ENCODE measurements around the gene PRDM15. TPM values are rescaled to one million over a fixed set of nuclear protein-coding genes. Genes with fewer than 3 reads are reported as not detected.

The PRDM15 gene
- total and polyA plus RNA-seq, 9 donors, result 3.8 to 6.8 (median 5.5) TPM

DNA sequence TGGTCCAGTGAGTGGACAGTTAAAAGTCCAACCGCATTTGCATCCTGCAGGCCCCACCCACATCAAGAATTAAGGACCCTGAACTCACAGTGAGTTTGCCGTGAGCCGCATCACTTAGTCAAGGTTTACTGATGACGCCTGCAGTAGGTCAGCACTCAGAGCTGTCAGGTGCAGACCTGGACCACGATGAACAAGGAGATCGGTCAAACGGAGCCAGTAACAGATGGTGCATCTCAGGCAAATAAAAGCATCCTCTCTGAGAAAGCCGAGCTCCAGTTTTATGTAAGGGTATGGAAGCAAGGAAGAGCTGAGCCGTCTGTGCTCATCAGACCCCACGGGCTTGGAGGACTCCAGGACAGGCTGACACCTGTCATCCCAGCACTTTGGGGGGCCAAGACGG lies 4.5 kb downstream of the PRDM15 start:
- no peak overlapping the region for H3K27ac ChIP-seq (ENCODE audit: low read length)
- no peak for DNase-seq
- H3K9me3 ChIP-seq (replicated peaks; ENCODE audit: control insufficient read depth, low read depth, low read length), result no peaks in the 10 kb centered on the region
- H3K4me1 ChIP-seq (ENCODE audit: control insufficient read depth, insufficient read depth, low read length), result peaks cover 13% of the 10 kb centered on the region
- H3K36me3 ChIP-seq (ENCODE audit: control insufficient read depth, insufficient read depth, low read length), result peaks cover 4% of the 10 kb centered on the region
- 66% methylated on average over 10 of the region's 11 CpGs for WGBS (ENCODE audit: insufficient coverage)
- H3K4me3 ChIP-seq (ENCODE audit: low read length), result no peak overlapping the region
- H3K27me3 ChIP-seq (ENCODE audit: control insufficient read depth, insufficient read depth, low read length), result no peaks in the 10 kb centered on the region

GRCh38 chr21:41873426-41873825 lies 5.7 kb downstream of the PRDM15 start:
- Histone ChIP-seq H3K36me3 (ENCODE audit: control insufficient read depth, insufficient read depth, low read length) (peaks cover 4% of the 10 kb centered on the region), H3K9me3 (replicated peaks; ENCODE audit: control insufficient read depth, low read depth, low read length) (no peaks in the 10 kb centered on the region), H3K27me3 (ENCODE audit: control insufficient read depth, insufficient read depth, low read length) (no peaks in the 10 kb centered on the region), H3K4me1 (ENCODE audit: control insufficient read depth, insufficient read depth, low read length) (peaks cover 12% of the 10 kb centered on the region), H3K4me3 (ENCODE audit: low read length) (no peak overlapping the region), H3K27ac (ENCODE audit: low read length) (no peak overlapping the region)
- 62% methylated on average over 3 of the region's 6 CpGs for WGBS (ENCODE audit: insufficient coverage)
- no peak for DNase-seq

DNA sequence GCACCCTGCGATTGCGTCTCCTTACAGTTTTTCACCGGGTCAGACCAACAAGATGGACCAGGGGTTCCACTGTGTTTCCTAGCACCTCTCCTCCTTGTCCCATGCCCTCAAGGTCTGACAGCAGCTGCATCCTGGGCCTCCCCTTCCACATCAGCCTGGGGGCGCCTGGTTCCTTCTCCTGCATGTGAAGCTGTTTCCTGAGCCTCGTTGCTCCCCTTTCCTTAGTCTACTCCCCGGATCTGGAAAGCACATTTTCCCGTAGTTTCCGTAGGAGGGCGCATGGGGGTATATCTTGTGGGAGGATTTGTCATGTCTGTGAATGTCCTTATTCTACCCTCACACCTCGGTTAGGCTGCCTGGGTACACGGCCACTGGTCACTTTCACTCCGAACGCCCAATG lies 6.1 kb downstream of the PRDM15 start:
- no peak overlapping the region for H3K27ac ChIP-seq (ENCODE audit: low read length)

GRCh38 chr21:41871293-41872030 lies 7.7 kb downstream of the PRDM15 start:
- Histone ChIP-seq H3K4me1 (ENCODE audit: control insufficient read depth, insufficient read depth, low read length) (peaks cover 4% of the 10 kb centered on the region), H3K36me3 (ENCODE audit: control insufficient read depth, insufficient read depth, low read length) (peaks cover 4% of the 10 kb centered on the region), H3K4me3 (ENCODE audit: low read length) (no peak overlapping the region), H3K27ac (ENCODE audit: low read length) (no peak overlapping the region), H3K27me3 (ENCODE audit: control insufficient read depth, insufficient read depth, low read length) (no peaks in the 10 kb centered on the region), H3K9me3 (replicated peaks; ENCODE audit: control insufficient read depth, low read depth, low read length) (no peaks in the 10 kb centered on the region)
- 85% methylated on average over 13 of the region's 15 CpGs for WGBS (ENCODE audit: insufficient coverage)
- DNase-seq, result no peak

More for the DNA sequence above, 6.1 kb downstream of the PRDM15 start:
- DNase-seq, result no peak
- H3K9me3 ChIP-seq (replicated peaks; ENCODE audit: control insufficient read depth, low read depth, low read length), result no peaks in the 10 kb centered on the region
- peaks cover 9% of the 10 kb centered on the region for H3K4me1 ChIP-seq (ENCODE audit: control insufficient read depth, insufficient read depth, low read length)
- 84% methylated on average over 6 of the region's 13 CpGs for WGBS (ENCODE audit: insufficient coverage)
- no peak overlapping the region for H3K4me3 ChIP-seq (ENCODE audit: low read length)
- no peaks in the 10 kb centered on the region for H3K27me3 ChIP-seq (ENCODE audit: control insufficient read depth, insufficient read depth, low read length)
- H3K36me3 ChIP-seq (ENCODE audit: control insufficient read depth, insufficient read depth, low read length), result peaks cover 4% of the 10 kb centered on the region

DNA sequence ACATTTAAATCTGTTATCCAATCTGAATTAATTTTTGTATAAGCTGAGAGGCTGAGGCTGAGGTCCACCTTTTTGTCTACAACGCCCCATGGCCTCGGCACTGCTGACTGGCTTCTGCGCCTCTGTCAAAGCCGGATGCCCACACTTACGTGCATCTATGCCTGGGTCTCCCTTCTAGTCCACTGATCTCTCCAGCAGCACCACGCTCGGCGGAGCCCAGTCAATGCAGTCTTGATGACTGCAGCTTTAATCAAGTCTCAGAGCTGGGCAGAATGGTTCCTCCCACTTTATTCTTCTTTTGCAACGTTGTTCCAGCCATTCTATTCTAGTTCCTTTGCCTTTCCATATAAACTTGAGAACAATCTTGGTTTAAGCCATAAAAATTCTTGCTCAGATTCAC lies 9.4 kb downstream of the PRDM15 start:
- DNase-seq, result no peak
- Histone ChIP-seq H3K4me3 (ENCODE audit: low read length) (no peak overlapping the region), H3K9me3 (replicated peaks; ENCODE audit: control insufficient read depth, low read depth, low read length) (no peaks in the 10 kb centered on the region), H3K27ac (ENCODE audit: low read length) (no peak overlapping the region), H3K36me3 (ENCODE audit: control insufficient read depth, insufficient read depth, low read length) (peaks cover 4% of the 10 kb centered on the region), H3K4me1 (ENCODE audit: control insufficient read depth, insufficient read depth, low read length) (peaks cover under 1% of the 10 kb centered on the region), H3K27me3 (ENCODE audit: control insufficient read depth, insufficient read depth, low read length) (no peaks in the 10 kb centered on the region)
- 73% methylated on average over 8 of the region's 9 CpGs for WGBS (ENCODE audit: insufficient coverage)

- Histone ChIP-seq H3K4me3 (ENCODE audit: low read length) (no peak overlapping the region), H3K27me3 (ENCODE audit: control insufficient read depth, insufficient read depth, low read length) (no peaks in the 10 kb centered on the region), H3K27ac (ENCODE audit: low read length) (no peak overlapping the region), H3K36me3 (ENCODE audit: control insufficient read depth, insufficient read depth, low read length) (peaks cover 4% of the 10 kb centered on the region), H3K4me1 (ENCODE audit: control insufficient read depth, insufficient read depth, low read length) (no peaks in the 10 kb centered on the region), H3K9me3 (replicated peaks; ENCODE audit: control insufficient read depth, low read depth, low read length) (no peaks in the 10 kb centered on the region)
- peak; percentile 88 for DNase-seq
- WGBS (ENCODE audit: insufficient coverage), result no CpG with 5 or more reads among the region's 10 CpGs
Measured at GRCh38 chr21:41868062-41868710, 11.0 kb downstream of the PRDM15 start.

- Histone ChIP-seq H3K27ac (ENCODE audit: low read length) (no peak overlapping the region), H3K9me3 (replicated peaks; ENCODE audit: control insufficient read depth, low read depth, low read length) (no peaks in the 10 kb centered on the region), H3K36me3 (ENCODE audit: control insufficient read depth, insufficient read depth, low read length) (no peaks in the 10 kb centered on the region), H3K4me1 (ENCODE audit: control insufficient read depth, insufficient read depth, low read length) (no peaks in the 10 kb centered on the region), H3K4me3 (ENCODE audit: low read length) (no peak overlapping the region), H3K27me3 (ENCODE audit: control insufficient read depth, insufficient read depth, low read length) (no peaks in the 10 kb centered on the region)
- DNase-seq, result no peak
- 86% methylated on average over 6 of the region's 8 CpGs for WGBS (ENCODE audit: insufficient coverage)
Measured at GRCh38 chr21:41867313-41867712, 11.8 kb downstream of the PRDM15 start.

GRCh38 chr21:41866274-41866809 lies 12.8 kb downstream of the PRDM15 start:
- 80% methylated on average over 5 of the region's 11 CpGs for WGBS (ENCODE audit: insufficient coverage)
- H3K4me3 ChIP-seq (ENCODE audit: low read length), result no peak overlapping the region
- no peak overlapping the region for H3K27ac ChIP-seq (ENCODE audit: low read length)
- H3K4me1 ChIP-seq (ENCODE audit: control insufficient read depth, insufficient read depth, low read length), result no peaks in the 10 kb centered on the region
- no peaks in the 10 kb centered on the region for H3K27me3 ChIP-seq (ENCODE audit: control insufficient read depth, insufficient read depth, low read length)
- DNase-seq, result no peak
- no peaks in the 10 kb centered on the region for H3K9me3 ChIP-seq (replicated peaks; ENCODE audit: control insufficient read depth, low read depth, low read length)
- H3K36me3 ChIP-seq (ENCODE audit: control insufficient read depth, insufficient read depth, low read length), result no peaks in the 10 kb centered on the region

- no peaks in the 10 kb centered on the region for H3K4me1 ChIP-seq (ENCODE audit: control insufficient read depth, insufficient read depth, low read length)
- H3K36me3 ChIP-seq (ENCODE audit: control insufficient read depth, insufficient read depth, low read length), result no peaks in the 10 kb centered on the region
- 65% methylated on average over 14 of the region's 15 CpGs for WGBS (ENCODE audit: insufficient coverage)
- H3K27me3 ChIP-seq (ENCODE audit: control insufficient read depth, insufficient read depth, low read length), result no peaks in the 10 kb centered on the region
- no peaks in the 10 kb centered on the region for H3K9me3 ChIP-seq (replicated peaks; ENCODE audit: control insufficient read depth, low read depth, low read length)
- no peak overlapping the region for H3K27ac ChIP-seq (ENCODE audit: low read length)
- no peak overlapping the region for H3K4me3 ChIP-seq (ENCODE audit: low read length)
- no peak for DNase-seq
Measured at GRCh38 chr21:41865002-41865777, 14.0 kb downstream of the PRDM15 start.

Measured in muscle of leg (tissue), 11 donors.